ENCODE measurements around the gene GAPVD1. TPM values are rescaled to one million over a fixed set of nuclear protein-coding genes. Genes with fewer than 3 reads are reported as not detected.

GAPVD1 gene
- total RNA-seq, 1 donor from 2014 or later: 44.0 TPM

GRCh38 chr9:125239631-125240597 lies 21.7 kb upstream of the GAPVD1 start:
- no peak for FAIRE-seq
- TF ChIP-seq CTCF (IDR thresholded peaks at IDR 0.05; ENCODE audit: insufficient read depth, low read length, severe bottlenecking): no peak

DNA sequence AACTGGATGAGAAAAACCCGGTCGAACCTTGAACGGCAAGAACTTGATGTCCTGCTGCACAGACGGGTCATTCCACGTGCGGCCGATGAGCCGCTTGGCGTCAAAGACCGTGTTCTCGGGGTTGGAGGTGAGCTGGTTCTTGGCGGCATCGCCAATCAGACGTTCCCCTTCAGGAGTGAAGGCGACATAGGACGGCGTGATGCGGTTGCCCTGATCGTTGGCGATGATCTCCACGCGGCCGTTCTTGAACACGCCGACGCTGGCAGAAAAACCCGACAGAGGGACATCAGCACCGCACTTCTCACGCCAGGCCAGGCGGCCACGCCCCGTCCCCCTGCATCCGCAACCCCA lies 21.0 kb upstream of the GAPVD1 start:
- peaks cover 18% of the 10 kb centered on the region for H3K36me3 ChIP-seq (ENCODE audit: control insufficient read depth, insufficient read depth, low read length)
- DNase-seq (ENCODE audit: low read depth) (peak; percentile 8), FAIRE-seq (no peak)
- peak overlapping the region; percentile 100 for H3K4me3 ChIP-seq (ENCODE audit: low read depth, low read length)
- TF ChIP-seq CTCF (IDR thresholded peaks at IDR 0.05; ENCODE audit: insufficient read depth, low read length, severe bottlenecking): no peak
- no peaks in the 10 kb centered on the region for H3K27me3 ChIP-seq (ENCODE audit: control insufficient read depth, insufficient read depth, low read length)

More at GRCh38 chr9:125239631-125240597, 21.7 kb upstream of the GAPVD1 start:
- Histone ChIP-seq H3K27me3 (ENCODE audit: control insufficient read depth, insufficient read depth, low read length) (no peaks in the 10 kb centered on the region), H3K36me3 (ENCODE audit: control insufficient read depth, insufficient read depth, low read length) (peaks cover 18% of the 10 kb centered on the region), H3K4me3 (ENCODE audit: low read depth, low read length) (peak overlapping the region; percentile 100)
- DNase-seq (ENCODE audit: low read depth): no peak

DNA sequence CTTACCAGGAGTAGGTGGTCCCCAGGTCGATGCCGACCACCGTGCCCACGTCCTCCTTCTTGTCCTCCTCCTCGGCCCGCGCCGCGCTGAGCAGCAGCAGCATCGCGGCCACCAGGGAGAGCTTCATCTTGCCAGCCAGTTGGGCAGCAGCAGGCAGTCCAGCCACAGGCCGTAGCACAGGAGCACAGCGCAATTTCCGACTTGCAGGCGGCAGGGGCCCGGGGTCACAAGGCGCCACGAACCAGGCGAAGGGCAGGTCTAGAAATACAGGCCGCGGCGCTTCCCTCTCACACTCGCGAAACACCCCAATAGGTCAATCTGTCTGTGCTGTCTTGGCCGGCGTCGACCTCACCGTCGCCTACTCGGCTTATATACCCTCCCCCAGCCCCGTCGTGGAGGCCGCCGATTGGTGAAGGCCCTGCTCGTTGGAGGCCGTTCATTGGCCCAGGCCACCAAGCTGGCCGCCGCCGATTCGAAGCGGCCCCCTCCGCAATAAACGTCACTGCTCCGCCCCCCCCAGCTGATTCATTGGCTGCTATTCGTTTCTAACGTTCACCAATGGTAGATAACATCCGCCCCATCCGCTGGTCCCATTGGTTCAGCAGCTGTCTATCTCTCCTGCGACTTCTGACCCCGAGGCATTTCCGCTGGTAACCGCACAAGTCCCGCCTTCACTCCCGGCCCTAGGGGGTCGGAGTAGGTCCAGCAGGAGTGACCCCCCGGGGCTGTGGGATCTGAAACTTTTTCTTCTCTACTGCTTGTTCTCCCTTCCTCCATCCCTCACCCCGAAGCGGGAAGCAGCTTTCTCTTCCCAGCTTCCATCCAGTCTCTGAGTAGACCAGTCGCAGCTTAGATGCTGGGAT lies 20.4 kb upstream of the GAPVD1 start, which contains the start of gene HSPA5:
Gene HSPA5, minus strand, starts transcription at position 344 of the 863 bp plus-strand sequence. Its CDS starts 217 bp downstream, at position 127.
- DNase-seq (ENCODE audit: low read depth) (peak; percentile 99), FAIRE-seq (no peak)
- Histone ChIP-seq H3K36me3 (ENCODE audit: control insufficient read depth, insufficient read depth, low read length) (peaks cover 18% of the 10 kb centered on the region), H3K27me3 (ENCODE audit: control insufficient read depth, insufficient read depth, low read length) (no peaks in the 10 kb centered on the region), H3K4me3 (ENCODE audit: low read depth, low read length) (peak within 1 kb of the TSS; percentile 100)
- peak; percentile 13 for TF ChIP-seq CTCF (IDR thresholded peaks at IDR 0.05; ENCODE audit: insufficient read depth, low read length, severe bottlenecking)

- no peak for DNase-seq (ENCODE audit: low read depth)
- Histone ChIP-seq H3K36me3 (ENCODE audit: control insufficient read depth, insufficient read depth, low read length) (peaks cover 18% of the 10 kb centered on the region), H3K27me3 (ENCODE audit: control insufficient read depth, insufficient read depth, low read length) (no peaks in the 10 kb centered on the region), H3K4me3 (ENCODE audit: low read depth, low read length) (peak overlapping the region; percentile 49)
- FAIRE-seq: no peak
- TF ChIP-seq CTCF (IDR thresholded peaks at IDR 0.05; ENCODE audit: insufficient read depth, low read length, severe bottlenecking): no peak
These were observed 19.5 kb upstream of the GAPVD1 start for GRCh38 chr9:125241863-125242739.

DNA sequence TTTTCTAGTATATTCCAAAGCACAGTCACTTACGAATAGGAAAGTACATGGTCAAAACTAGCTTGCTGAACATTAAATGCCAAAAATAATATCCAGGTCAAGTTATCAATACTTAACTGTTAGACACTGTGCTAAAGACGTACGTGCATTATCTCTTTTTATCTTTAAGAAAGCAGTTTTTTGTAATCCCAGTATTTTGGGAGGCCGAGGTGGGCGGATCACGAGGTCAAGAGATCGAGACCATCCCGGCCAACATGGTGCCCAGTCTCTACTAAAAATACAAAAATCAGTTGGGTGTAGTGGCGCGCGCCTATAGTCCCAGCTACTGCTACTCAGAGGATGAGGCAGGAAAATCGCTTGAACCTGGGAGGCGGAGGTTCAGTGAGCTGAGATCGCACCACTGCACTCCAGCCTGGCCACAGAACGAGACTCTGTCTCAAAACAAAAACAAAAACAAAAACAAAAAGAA lies 17.8 kb upstream of the GAPVD1 start:
- DNase-seq (ENCODE audit: low read depth) (no peak), FAIRE-seq (no peak)
- no peak for TF ChIP-seq CTCF (IDR thresholded peaks at IDR 0.05; ENCODE audit: insufficient read depth, low read length, severe bottlenecking)
- Histone ChIP-seq H3K36me3 (ENCODE audit: control insufficient read depth, insufficient read depth, low read length) (peaks cover 12% of the 10 kb centered on the region), H3K27me3 (ENCODE audit: control insufficient read depth, insufficient read depth, low read length) (no peaks in the 10 kb centered on the region), H3K4me3 (ENCODE audit: low read depth, low read length) (no peak overlapping the region)
